WTC11 (cell line): ENCODE measurements around the gene BOD1. TPM values are rescaled to one million over a fixed set of nuclear protein-coding genes. Genes with fewer than 3 reads are reported as not detected.

Source experiments
- ATAC-seq: fragments of 200-7000 bp; cut with Tn5 transposase; 2 replicates; pipeline ENCODE4 v1.10.0; 2021; ENCODE audit warnings: mild to moderate bottlenecking, moderate library complexity
- CTCF ChIA-PET: fragments of 300-600 bp; sonication (Branson Sonifier 250); formaldehyde crosslinking; loops from one replicate; lab custom pipeline; 2021; ENCODE audit warnings: antibody characterized with exemption; lab: Charles Lee
- POLR2A ChIA-PET: fragments of 350-600 bp; sonication (Branson Sonifier 250); formaldehyde crosslinking; loops from one replicate; lab custom pipeline; 2021; ENCODE audit warnings: antibody characterized with exemption; lab: Charles Lee
- DNase-seq: peaks from one replicate; pipeline ENCODE4 v3.0.0; 2021; ENCODE audit warnings: low spot score
- H3K27ac Mint-ChIP-seq: 2 replicates; pipeline ENCODE4 v1.8.0; 2021; ENCODE audit warnings: mixed read lengths
- H3K27me3 Mint-ChIP-seq: 2 replicates; pipeline ENCODE4 v1.8.0; 2021; ENCODE audit warnings: low read depth, mild to moderate bottlenecking, moderate library complexity, mixed read lengths
- H3K36me3 Mint-ChIP-seq: 2 replicates; pipeline ENCODE4 v1.8.0; 2021; ENCODE audit warnings: mixed read lengths
- H3K4me1 Mint-ChIP-seq: 2 replicates; pipeline ENCODE4 v1.8.0; 2022; ENCODE audit warnings: mixed read lengths
- H3K4me3 Mint-ChIP-seq: 2 replicates; pipeline ENCODE4 v1.8.0; 2021; ENCODE audit warnings: mild to moderate bottlenecking, moderate library complexity, mixed read lengths
- H3K9me3 Mint-ChIP-seq: 2 replicates; pipeline ENCODE4 v1.8.0; 2021; ENCODE audit warnings: mixed read lengths
- EMX1 ChIP-seq: fragments of 250-450 bp; sonication (Bioruptor Pico); IDR thresholded peaks from 2 replicates; pipeline ENCODE4 v1.8.0; 2021; ENCODE audit warnings: mild to moderate bottlenecking
- ESRRA ChIP-seq: sonication (generic); formaldehyde crosslinking; IDR thresholded peaks from 2 replicates; pipeline ENCODE4 v1.8.1; 2022; ENCODE audit warnings: mild to moderate bottlenecking, missing genetic modification reagents, borderline replicate concordance
- ETV6 ChIP-seq: sonication (generic); formaldehyde crosslinking; IDR thresholded peaks from 2 replicates; pipeline ENCODE4 v1.8.1; 2022; ENCODE audit warnings: mild to moderate bottlenecking, missing genetic modification reagents
- FOXJ3 ChIP-seq: sonication (generic); formaldehyde crosslinking; IDR thresholded peaks from 2 replicates; pipeline ENCODE4 v1.9.0; 2021; ENCODE audit warnings: missing genetic modification reagents, mild to moderate bottlenecking, borderline replicate concordance
- FOXK1 ChIP-seq: sonication (generic); formaldehyde crosslinking; IDR thresholded peaks from 2 replicates; pipeline ENCODE4 v1.8.0; 2022; ENCODE audit warnings: mild to moderate bottlenecking, moderate library complexity, missing genetic modification reagents
- FOXP1 ChIP-seq: sonication (generic); formaldehyde crosslinking; IDR thresholded peaks from 2 replicates; pipeline ENCODE4 v1.8.0; 2022; ENCODE audit warnings: missing genetic modification reagents, mild to moderate bottlenecking, moderate library complexity, borderline replicate concordance
- FOXP4 ChIP-seq: sonication (generic); formaldehyde crosslinking; IDR thresholded peaks from 2 replicates; pipeline ENCODE4 v1.8.0; 2022; ENCODE audit warnings: mild to moderate bottlenecking, missing genetic modification reagents
- JUN ChIP-seq: sonication (generic); formaldehyde crosslinking; IDR thresholded peaks from 2 replicates; pipeline ENCODE4 v1.8.0; 2023; ENCODE audit warnings: mild to moderate bottlenecking, missing genetic modification reagents
- MAX ChIP-seq: sonication (generic); formaldehyde crosslinking; IDR thresholded peaks from 2 replicates; pipeline ENCODE4 v1.8.0; 2022; ENCODE audit warnings: mild to moderate bottlenecking, missing genetic modification reagents
- MLX ChIP-seq: sonication (generic); formaldehyde crosslinking; IDR thresholded peaks from 2 replicates; pipeline ENCODE4 v1.8.1; 2023; ENCODE audit warnings: mild to moderate bottlenecking, missing genetic modification reagents, moderate library complexity
- NFE2L1 ChIP-seq: sonication (generic); formaldehyde crosslinking; IDR thresholded peaks from 2 replicates; pipeline ENCODE4 v1.8.1; 2023; ENCODE audit warnings: missing genetic modification reagents
- PRRX2 ChIP-seq: fragments of 250-450 bp; sonication (Bioruptor Pico); IDR thresholded peaks from 2 replicates; pipeline ENCODE4 v1.8.0; 2021; ENCODE audit warnings: mild to moderate bottlenecking
- SMAD4 ChIP-seq: sonication (generic); formaldehyde crosslinking; IDR thresholded peaks from 2 replicates; pipeline ENCODE4 v1.8.0; 2022; ENCODE audit warnings: mild to moderate bottlenecking, missing genetic modification reagents
- SP1 ChIP-seq: sonication (generic); formaldehyde crosslinking; conservative IDR thresholded peaks from 2 replicates; pipeline ENCODE4 v1.8.1; 2022; ENCODE audit warnings: missing genetic modification reagents
- TEAD4 ChIP-seq: sonication (generic); formaldehyde crosslinking; IDR thresholded peaks from 2 replicates; pipeline ENCODE4 v1.8.0; 2022; ENCODE audit warnings: mild to moderate bottlenecking, missing genetic modification reagents
- ZMAT4 ChIP-seq: fragments of 250-450 bp; sonication (Bioruptor Pico); IDR thresholded peaks from 2 replicates; pipeline ENCODE4 v1.9.0; 2021; ENCODE audit warnings: mild to moderate bottlenecking
- ZNF121 ChIP-seq: sonication (generic); formaldehyde crosslinking; IDR thresholded peaks from 2 replicates; pipeline ENCODE4 v1.8.0; 2023; ENCODE audit warnings: missing genetic modification reagents
- ZNF138 ChIP-seq: sonication (generic); formaldehyde crosslinking; conservative IDR thresholded peaks from 2 replicates; pipeline ENCODE4 v1.8.1; 2022; ENCODE audit warnings: mild to moderate bottlenecking, moderate library complexity, missing genetic modification reagents
- ZNF396 ChIP-seq: fragments of 250-450 bp; sonication (Bioruptor Pico); IDR thresholded peaks from 2 replicates; pipeline ENCODE4 v1.8.0; 2021; ENCODE audit warnings: mild to moderate bottlenecking, moderate library complexity, borderline replicate concordance
- ZNF416 ChIP-seq: fragments of 250-450 bp; sonication (Bioruptor Pico); IDR thresholded peaks from 2 replicates; pipeline ENCODE4 v1.9.0; 2021; ENCODE audit warnings: mild to moderate bottlenecking, inconsistent platforms
- ZNF423 ChIP-seq: fragments of 250-450 bp; sonication (Bioruptor Pico); IDR thresholded peaks from 2 replicates; pipeline ENCODE4 v2.1.2; 2022; ENCODE audit warnings: mild to moderate bottlenecking, moderate library complexity
- ZNF512 ChIP-seq: sonication (generic); formaldehyde crosslinking; IDR thresholded peaks from 2 replicates; pipeline ENCODE4 v1.8.1; 2022; ENCODE audit warnings: missing genetic modification reagents, borderline replicate concordance
- total RNA-seq: library from RNA; stranded (reverse); gene quantifications from 3 replicates; pipeline ENCODE4 v1.2.3, GENCODE V29; 2021
- TF ChIP-seq, protein P1 (sequence below): fragments of 250-450 bp; sonication (Bioruptor Pico); IDR thresholded peaks from 2 replicates; pipeline ENCODE4 v1.9.0; 2021; ENCODE audit warnings: mild to moderate bottlenecking
- TF ChIP-seq, protein P2 (sequence below): sonication (generic); formaldehyde crosslinking; IDR thresholded peaks from 2 replicates; pipeline ENCODE4 v1.8.0; 2022; ENCODE audit warnings: mild to moderate bottlenecking, missing genetic modification reagents
- TF ChIP-seq, protein P3 (sequence below): fragments of 250-450 bp; sonication (Bioruptor Pico); IDR thresholded peaks from 2 replicates; pipeline ENCODE4 v1.8.0; 2021; ENCODE audit warnings: mild to moderate bottlenecking
- TF ChIP-seq, protein P4 (sequence below): sonication (generic); formaldehyde crosslinking; IDR thresholded peaks from 2 replicates; pipeline ENCODE4 v1.8.1; 2022; ENCODE audit warnings: low read depth, mild to moderate bottlenecking, moderate library complexity, missing genetic modification reagents, borderline replicate concordance

The BOD1 gene
- total RNA-seq, 1 experiment from 2014 or later = 120 TPM

DNA sequence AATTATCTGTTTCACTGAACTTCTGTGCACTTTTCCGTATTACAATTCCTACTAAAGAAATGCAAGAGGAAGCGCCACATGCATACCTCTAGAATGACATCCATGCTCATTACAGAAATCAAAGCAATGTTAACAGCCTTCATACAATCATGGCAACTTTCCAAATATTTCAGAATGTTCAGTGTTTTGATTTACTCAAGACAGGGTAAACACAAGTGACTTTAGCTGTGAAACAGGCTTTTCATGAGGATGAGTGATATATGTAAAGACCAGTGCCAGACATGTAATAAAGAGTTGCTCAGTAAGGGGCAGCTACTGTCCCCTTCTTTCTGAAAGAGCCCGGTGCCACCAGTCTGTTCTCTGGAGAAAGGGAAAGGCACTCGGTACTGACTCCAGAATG, 4.7 kb downstream of the BOD1 start:
- no peak for TF ChIP-seq NFE2L1
- TF ChIP-seq TEAD4 (CRISPR knock-in tag) = no peak
- TF ChIP-seq, protein P1, sequence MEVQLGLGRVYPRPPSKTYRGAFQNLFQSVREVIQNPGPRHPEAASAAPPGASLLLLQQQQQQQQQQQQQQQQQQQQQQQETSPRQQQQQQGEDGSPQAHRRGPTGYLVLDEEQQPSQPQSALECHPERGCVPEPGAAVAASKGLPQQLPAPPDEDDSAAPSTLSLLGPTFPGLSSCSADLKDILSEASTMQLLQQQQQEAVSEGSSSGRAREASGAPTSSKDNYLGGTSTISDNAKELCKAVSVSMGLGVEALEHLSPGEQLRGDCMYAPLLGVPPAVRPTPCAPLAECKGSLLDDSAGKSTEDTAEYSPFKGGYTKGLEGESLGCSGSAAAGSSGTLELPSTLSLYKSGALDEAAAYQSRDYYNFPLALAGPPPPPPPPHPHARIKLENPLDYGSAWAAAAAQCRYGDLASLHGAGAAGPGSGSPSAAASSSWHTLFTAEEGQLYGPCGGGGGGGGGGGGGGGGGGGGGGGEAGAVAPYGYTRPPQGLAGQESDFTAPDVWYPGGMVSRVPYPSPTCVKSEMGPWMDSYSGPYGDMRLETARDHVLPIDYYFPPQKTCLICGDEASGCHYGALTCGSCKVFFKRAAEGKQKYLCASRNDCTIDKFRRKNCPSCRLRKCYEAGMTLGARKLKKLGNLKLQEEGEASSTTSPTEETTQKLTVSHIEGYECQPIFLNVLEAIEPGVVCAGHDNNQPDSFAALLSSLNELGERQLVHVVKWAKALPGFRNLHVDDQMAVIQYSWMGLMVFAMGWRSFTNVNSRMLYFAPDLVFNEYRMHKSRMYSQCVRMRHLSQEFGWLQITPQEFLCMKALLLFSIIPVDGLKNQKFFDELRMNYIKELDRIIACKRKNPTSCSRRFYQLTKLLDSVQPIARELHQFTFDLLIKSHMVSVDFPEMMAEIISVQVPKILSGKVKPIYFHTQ (CRISPR knock-in tag) = no peak
- no peak for TF ChIP-seq SMAD4 (CRISPR knock-in tag)
- no peak for TF ChIP-seq ZMAT4 (CRISPR knock-in tag)
- TF ChIP-seq ETV6 (CRISPR knock-in tag) = no peak
- no peak for TF ChIP-seq JUN
- TF ChIP-seq ZNF416 (CRISPR knock-in tag) = no peak
- TF ChIP-seq FOXP4 (CRISPR knock-in tag) = no peak
- TF ChIP-seq PRRX2 (CRISPR knock-in tag) = no peak
- no peak for TF ChIP-seq EMX1 (CRISPR knock-in tag)
- TF ChIP-seq ESRRA (CRISPR knock-in tag) = no peak
- TF ChIP-seq ZNF423 = no peak
- no peak for TF ChIP-seq FOXJ3 (CRISPR knock-in tag)
- TF ChIP-seq ZNF396 = no peak
- no peak for TF ChIP-seq ZNF121 (CRISPR knock-in tag)
- no peak for TF ChIP-seq FOXP1 (CRISPR knock-in tag)
- TF ChIP-seq MAX (CRISPR knock-in tag) = no peak
- CTCF ChIA-PET = interaction anchor here (0.8 to 0.9 kb wide), 2 partner anchors 30 to 372 kb away, joined by 3 to 4 read pairs; no protein-coding TSS in a partner anchor
- Mint-ChIP-seq H3K4me1 (peaks cover 29% of the 10 kb centered on the region), H3K4me3 (no peak overlapping the region), H3K9me3 (no peaks in the 10 kb centered on the region), H3K27ac (no peak overlapping the region), H3K36me3 (peaks cover 75% of the 10 kb centered on the region), H3K27me3 (no peaks in the 10 kb centered on the region)
- POLR2A ChIA-PET = no interaction called here
- ATAC-seq (no peak), DNase-seq (no peak)

DNA sequence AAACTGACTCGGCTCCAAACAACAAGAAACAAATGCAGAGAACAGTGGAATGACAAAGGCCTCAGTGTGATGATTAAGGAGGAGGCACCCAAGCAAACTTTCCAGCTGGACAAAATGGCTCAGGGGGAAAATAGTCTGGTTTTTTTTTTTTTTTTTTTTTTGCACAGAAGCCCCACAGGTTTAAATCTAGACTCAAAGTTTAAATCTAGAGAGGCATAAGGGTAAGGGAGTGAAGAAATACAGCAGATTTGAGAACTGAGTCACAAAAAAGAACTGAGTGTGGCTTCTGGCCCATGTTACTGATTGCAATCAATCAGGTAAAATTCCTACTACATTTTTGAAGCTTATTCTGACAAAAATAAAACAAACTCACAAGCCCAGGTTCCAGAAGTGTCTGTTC, 12.3 kb downstream of the BOD1 start:
- ChIA-PET CTCF (interaction anchor here (0.6 to 2.9 kb wide), 3 partner anchors 11 to 22 kb away, joined by 3 to 10 read pairs (median 4); no protein-coding TSS in a partner anchor), POLR2A (interaction anchor here (0.6 kb wide), 2 partner anchors 132 to 295 kb away, joined by 6 to 8 read pairs; no protein-coding TSS in a partner anchor)
- DNase-seq = no peak
- Mint-ChIP-seq H3K4me1 (0 out of 2 replicates have a peak, but pooled peaks cover 3% of the 10 kb centered on the region), H3K36me3 (peaks cover 55% of the 10 kb centered on the region), H3K9me3 (no peaks in the 10 kb centered on the region), H3K4me3 (no peak overlapping the region), H3K27ac (no peak overlapping the region), H3K27me3 (no peaks in the 10 kb centered on the region)
- TF ChIP-seq EMX1 (CRISPR knock-in tag) (no peak), FOXK1 (CRISPR knock-in tag) (no peak), NFE2L1 (no peak), ZNF138 (no peak), SP1 (CRISPR knock-in tag) (no peak), MLX (no peak), ZNF512 (no peak), FOXP1 (CRISPR knock-in tag) (no peak)
- TF ChIP-seq, protein P2, sequence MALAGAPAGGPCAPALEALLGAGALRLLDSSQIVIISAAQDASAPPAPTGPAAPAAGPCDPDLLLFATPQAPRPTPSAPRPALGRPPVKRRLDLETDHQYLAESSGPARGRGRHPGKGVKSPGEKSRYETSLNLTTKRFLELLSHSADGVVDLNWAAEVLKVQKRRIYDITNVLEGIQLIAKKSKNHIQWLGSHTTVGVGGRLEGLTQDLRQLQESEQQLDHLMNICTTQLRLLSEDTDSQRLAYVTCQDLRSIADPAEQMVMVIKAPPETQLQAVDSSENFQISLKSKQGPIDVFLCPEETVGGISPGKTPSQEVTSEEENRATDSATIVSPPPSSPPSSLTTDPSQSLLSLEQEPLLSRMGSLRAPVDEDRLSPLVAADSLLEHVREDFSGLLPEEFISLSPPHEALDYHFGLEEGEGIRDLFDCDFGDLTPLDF (CRISPR knock-in tag) = no peak
- TF ChIP-seq, protein P3, sequence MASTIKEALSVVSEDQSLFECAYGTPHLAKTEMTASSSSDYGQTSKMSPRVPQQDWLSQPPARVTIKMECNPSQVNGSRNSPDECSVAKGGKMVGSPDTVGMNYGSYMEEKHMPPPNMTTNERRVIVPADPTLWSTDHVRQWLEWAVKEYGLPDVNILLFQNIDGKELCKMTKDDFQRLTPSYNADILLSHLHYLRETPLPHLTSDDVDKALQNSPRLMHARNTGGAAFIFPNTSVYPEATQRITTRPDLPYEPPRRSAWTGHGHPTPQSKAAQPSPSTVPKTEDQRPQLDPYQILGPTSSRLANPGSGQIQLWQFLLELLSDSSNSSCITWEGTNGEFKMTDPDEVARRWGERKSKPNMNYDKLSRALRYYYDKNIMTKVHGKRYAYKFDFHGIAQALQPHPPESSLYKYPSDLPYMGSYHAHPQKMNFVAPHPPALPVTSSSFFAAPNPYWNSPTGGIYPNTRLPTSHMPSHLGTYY (CRISPR knock-in tag) = no peak
- TF ChIP-seq, protein P4, sequence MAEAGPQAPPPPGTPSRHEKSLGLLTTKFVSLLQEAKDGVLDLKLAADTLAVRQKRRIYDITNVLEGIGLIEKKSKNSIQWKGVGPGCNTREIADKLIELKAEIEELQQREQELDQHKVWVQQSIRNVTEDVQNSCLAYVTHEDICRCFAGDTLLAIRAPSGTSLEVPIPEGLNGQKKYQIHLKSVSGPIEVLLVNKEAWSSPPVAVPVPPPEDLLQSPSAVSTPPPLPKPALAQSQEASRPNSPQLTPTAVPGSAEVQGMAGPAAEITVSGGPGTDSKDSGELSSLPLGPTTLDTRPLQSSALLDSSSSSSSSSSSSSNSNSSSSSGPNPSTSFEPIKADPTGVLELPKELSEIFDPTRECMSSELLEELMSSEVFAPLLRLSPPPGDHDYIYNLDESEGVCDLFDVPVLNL = no peak
- no peak for ATAC-seq
